ENCODE data around the gene HOXA6.

HOXA6 gene

DNA sequence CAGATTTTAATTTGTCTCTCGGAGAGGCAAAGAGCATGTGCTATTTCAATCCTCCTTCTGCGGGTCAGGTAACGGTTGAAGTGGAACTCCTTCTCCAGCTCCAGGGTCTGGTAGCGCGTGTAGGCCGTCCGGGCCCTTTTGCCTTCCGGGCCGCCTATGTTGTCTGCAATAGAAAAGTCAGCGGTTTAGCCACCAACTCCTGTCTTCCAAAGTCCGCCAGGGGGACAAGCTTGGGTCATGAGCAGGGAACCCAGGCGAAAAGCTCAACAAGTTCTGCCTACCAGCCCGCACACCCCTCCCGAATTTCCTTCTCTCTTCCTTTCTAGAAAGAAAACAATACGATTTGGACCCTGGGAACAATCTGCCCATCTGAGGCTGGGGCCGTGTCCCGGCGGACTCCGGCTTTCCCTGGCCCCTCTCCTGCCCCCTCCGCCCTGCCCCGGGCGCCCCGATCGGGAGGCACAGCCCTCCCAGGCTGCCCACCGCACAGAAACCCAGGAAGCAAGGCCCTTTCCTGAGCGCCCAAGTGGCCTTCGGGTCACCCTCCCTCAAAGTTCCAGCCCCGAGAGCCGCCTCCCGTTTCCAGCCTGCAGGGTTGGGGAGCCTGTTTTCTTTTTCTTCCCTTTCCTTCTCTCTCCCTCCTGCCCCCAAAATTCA, 5.5 kb downstream of the HOXA6 start:
- no peak overlapping the region for H3K4me3 ChIP-seq (ENCODE audit: low read depth, low read length)
- TF ChIP-seq, protein P1, sequence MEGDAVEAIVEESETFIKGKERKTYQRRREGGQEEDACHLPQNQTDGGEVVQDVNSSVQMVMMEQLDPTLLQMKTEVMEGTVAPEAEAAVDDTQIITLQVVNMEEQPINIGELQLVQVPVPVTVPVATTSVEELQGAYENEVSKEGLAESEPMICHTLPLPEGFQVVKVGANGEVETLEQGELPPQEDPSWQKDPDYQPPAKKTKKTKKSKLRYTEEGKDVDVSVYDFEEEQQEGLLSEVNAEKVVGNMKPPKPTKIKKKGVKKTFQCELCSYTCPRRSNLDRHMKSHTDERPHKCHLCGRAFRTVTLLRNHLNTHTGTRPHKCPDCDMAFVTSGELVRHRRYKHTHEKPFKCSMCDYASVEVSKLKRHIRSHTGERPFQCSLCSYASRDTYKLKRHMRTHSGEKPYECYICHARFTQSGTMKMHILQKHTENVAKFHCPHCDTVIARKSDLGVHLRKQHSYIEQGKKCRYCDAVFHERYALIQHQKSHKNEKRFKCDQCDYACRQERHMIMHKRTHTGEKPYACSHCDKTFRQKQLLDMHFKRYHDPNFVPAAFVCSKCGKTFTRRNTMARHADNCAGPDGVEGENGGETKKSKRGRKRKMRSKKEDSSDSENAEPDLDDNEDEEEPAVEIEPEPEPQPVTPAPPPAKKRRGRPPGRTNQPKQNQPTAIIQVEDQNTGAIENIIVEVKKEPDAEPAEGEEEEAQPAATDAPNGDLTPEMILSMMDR (IDR thresholded peaks at IDR 0.05; ENCODE audit: low read depth, low read length, missing control alignments): no peak
- no peak for DNase-seq (ENCODE audit: low read depth)

DNA sequence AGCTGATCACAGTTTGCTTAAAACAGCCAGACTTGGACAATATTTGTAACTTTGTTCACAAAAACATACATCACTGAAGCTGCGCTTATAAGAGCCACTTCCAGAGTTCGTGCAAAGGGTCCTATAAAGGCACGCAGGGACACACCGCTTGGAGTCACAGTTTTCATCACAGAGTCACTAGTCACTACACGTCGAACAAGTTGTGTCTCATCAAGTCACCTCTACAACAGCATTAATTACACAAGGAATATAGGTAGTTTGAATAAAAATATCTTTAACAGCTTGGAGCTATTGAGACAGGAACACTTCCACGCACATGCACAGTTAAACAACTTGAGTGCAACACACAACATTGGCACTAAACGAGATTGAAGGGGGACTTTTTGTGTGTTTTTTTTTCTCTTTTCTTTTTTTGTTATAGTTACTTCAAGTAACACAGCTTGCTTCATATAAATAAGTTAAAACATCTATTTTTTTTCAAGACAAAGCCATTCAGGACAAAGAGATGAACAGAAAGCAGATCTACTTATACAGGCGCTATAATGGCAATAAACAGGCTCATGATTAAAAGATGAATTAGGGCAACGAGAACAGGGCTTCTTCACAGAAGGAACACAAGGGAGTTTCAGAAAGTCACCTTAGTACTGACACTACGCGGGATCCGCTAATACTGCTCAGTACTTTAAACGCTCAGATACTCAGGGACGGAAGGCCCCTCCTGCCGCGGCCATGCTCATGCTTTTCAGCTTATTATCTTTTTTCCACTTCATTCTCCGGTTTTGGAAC, 6.2 kb downstream of the HOXA6 start:
- no peak overlapping the region for H3K4me3 ChIP-seq (ENCODE audit: low read depth, low read length)
- TF ChIP-seq, protein P1 (IDR thresholded peaks at IDR 0.05; ENCODE audit: low read depth, low read length, missing control alignments): no peak
- DNase-seq (ENCODE audit: low read depth): no peak

DNA sequence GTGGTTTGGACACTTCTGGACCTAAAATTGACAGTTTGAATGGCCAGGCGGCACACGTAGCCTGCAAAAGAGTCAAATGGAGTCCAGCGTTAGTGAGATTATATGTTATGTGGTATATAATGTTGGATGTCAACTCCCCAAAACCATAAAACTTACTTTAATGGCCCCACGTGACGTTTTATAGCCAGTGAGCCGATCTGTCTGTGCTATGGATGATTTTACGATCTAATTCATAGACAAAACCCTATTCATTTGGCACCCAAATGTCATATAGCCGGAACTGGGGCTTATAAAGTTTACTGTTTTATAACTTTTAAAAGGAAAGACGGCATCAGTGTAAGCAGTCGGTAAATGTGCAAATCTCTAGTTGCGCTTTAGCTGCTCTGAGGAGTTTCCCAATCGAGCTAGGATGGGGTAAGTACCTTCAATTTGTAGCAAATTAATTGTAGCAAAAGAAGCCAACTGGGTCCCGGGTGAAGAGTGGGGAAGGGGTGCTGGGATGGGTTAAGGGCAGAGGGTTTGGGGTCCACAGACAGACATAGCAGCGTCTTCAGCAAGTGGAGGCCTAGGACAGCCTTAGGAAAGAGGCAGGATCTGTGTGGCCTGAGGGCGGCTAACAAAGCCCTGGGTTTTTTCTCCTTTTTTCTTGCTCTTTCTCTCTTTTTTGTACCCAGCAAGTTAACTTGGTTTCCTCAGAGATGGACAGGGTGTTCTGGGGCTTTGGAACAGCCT, 7.3 kb downstream of the HOXA6 start:
- H3K4me3 ChIP-seq (ENCODE audit: low read depth, low read length): no peak overlapping the region
- TF ChIP-seq, protein P1 (IDR thresholded peaks at IDR 0.05; ENCODE audit: low read depth, low read length, missing control alignments): no peak
- DNase-seq (ENCODE audit: low read depth): no peak

DNA sequence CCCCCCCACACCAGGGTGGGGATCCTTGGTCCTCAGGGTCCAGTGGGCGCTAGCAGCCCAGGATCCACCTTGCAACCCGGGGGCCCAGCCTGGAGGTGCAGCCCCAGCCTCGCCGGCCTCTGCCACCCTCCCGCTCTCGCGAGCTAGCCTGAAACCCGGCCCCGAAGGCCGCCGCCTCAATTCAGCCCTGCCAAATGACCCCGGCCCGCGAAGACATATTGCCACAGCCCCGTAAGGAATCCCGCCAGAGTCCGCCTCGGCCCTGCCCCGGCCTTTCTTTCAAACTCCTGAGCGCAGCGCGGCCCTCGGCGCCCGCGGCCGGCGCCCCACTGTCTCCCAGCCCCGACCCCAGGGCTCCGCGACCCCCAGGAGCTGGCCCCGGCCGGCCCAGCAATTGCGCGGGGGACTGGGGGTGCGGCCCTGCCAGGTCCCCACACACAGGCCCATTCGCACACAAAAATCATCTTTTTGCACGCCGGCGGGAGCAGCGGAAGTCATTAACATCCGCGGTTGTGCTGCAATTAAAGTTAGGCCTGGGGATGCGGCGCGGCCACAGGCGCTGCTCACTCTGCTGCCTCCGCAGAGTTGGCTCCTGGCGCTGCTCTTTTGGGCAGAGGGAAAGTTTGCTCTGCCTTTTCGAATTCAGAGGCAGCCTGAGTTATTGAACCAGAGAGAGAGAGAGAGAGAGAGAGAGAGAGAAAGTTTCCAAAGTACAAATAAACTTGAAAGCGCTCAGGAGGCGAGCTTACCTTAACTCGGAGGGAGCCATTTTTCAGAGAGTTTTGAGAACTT, 8.0 kb downstream of the HOXA6 start:
- TF ChIP-seq, protein P1 (IDR thresholded peaks at IDR 0.05; ENCODE audit: low read depth, low read length, missing control alignments): no peak
- DNase-seq (ENCODE audit: low read depth): no peak
- H3K4me3 ChIP-seq (ENCODE audit: low read depth, low read length): no peak overlapping the region

DNA sequence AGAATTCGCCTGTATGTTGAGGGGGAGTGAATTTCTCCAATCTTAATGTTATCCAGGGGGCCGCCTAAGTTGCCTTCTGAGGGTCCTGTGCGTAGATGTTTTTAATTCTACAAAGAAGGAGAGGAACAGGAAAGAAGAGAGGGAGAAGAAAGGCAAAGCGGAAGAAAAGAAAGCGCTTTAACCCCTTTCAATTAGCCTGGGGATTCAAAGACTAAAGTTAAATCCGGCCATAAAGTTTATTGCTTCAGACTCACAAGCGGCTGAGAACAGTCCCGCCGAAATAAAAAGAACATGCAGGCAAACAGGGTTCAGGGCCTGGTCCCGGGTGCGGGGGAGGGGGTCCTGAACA, 8.6 kb downstream of the HOXA6 start:
- TF ChIP-seq, protein P1 (IDR thresholded peaks at IDR 0.05; ENCODE audit: low read depth, low read length, missing control alignments): no peak

DNA sequence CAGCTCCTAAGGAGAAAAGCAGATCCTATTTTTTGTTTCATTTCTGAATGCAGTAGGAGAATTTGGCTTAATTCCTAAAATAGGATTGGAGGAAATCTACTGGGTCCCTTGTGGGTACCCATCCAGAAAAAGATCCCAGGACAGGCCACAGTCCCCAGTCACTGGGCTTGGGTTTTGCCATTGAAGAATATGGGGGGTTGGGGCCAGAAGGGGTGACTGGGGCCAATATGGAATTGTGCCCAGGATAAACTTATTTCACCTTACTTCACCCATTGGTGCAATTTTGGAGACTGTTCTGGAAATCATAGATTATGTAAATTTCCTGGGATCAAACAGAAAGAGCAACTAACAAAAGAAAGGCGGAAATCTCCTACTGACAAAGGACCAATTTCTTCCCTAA, 9.1 kb downstream of the HOXA6 start:
- no peak overlapping the region for H3K4me3 ChIP-seq (ENCODE audit: low read depth, low read length)
- DNase-seq (ENCODE audit: low read depth): no peak
- TF ChIP-seq, protein P1 (IDR thresholded peaks at IDR 0.05; ENCODE audit: low read depth, low read length, missing control alignments): no peak

More for the DNA sequence above, 8.6 kb downstream of the HOXA6 start:
- no peak overlapping the region for H3K4me3 ChIP-seq (ENCODE audit: low read depth, low read length)
- no peak for DNase-seq (ENCODE audit: low read depth)

All from GM12864 (cell line).